Measurements from ENCODE around the gene PUM1.
A peak's percentile ranks its signal among the peaks of the same experiment; 100 is the strongest.

PUM1 gene

GRCh38 chr1:31020007-31020790 is 45.3 kb downstream of the PUM1 start:
- no peak for DNase-seq (ENCODE audit: extremely low spot score)
- CTCF ChIA-PET, result no interaction called here
- no peak for TF ChIP-seq ZNF384 (IDR thresholded peaks at IDR 0.05)
- no peak for TF ChIP-seq HDGF (IDR thresholded peaks at IDR 0.05; ENCODE audit: borderline replicate concordance)
- TF ChIP-seq FOXM1 (IDR thresholded peaks at IDR 0.05; ENCODE audit: borderline replicate concordance), result no peak
- TF ChIP-seq CTBP1 (IDR thresholded peaks at IDR 0.05; ENCODE audit: borderline replicate concordance), result no peak
- no peak for TF ChIP-seq SUZ12 (IDR thresholded peaks at IDR 0.05)
- TF ChIP-seq L3MBTL2 (conservative IDR thresholded peaks at IDR 0.05), result no peak
- no peak for TF ChIP-seq BHLHE40 (IDR thresholded peaks at IDR 0.05; ENCODE audit: borderline replicate concordance)
- no peak for TF ChIP-seq TARDBP (IDR thresholded peaks at IDR 0.05)
- no peak for TF ChIP-seq FOXK2 (IDR thresholded peaks at IDR 0.05)
- TF ChIP-seq FOXA1 (IDR thresholded peaks at IDR 0.05), result no peak
- TF ChIP-seq SP1 (IDR thresholded peaks at IDR 0.05), result no peak
- no peak for TF ChIP-seq LEF1 (IDR thresholded peaks at IDR 0.05; ENCODE audit: borderline replicate concordance)
- TF ChIP-seq PKNOX1 (IDR thresholded peaks at IDR 0.05), result no peak
- no peak for TF ChIP-seq ELF4 (IDR thresholded peaks at IDR 0.05)
- POLR2A ChIA-PET, result no interaction called here

GRCh38 chr1:31019401-31019800 is 46.1 kb downstream of the PUM1 start:
- TF ChIP-seq FOXM1 (IDR thresholded peaks at IDR 0.05; ENCODE audit: borderline replicate concordance), result no peak
- TF ChIP-seq SP1 (IDR thresholded peaks at IDR 0.05), result no peak
- no peak for TF ChIP-seq NFRKB (IDR thresholded peaks at IDR 0.05)
- TF ChIP-seq TARDBP (IDR thresholded peaks at IDR 0.05), result no peak
- no peak for TF ChIP-seq ZNF384 (IDR thresholded peaks at IDR 0.05)
- no peak for TF ChIP-seq ELF4 (IDR thresholded peaks at IDR 0.05)
- no peak for TF ChIP-seq L3MBTL2 (conservative IDR thresholded peaks at IDR 0.05)
- TF ChIP-seq SUZ12 (IDR thresholded peaks at IDR 0.05), result no peak
- TF ChIP-seq CTBP1 (IDR thresholded peaks at IDR 0.05; ENCODE audit: borderline replicate concordance), result no peak
- TF ChIP-seq LEF1 (IDR thresholded peaks at IDR 0.05; ENCODE audit: borderline replicate concordance), result no peak
- TF ChIP-seq HDGF (IDR thresholded peaks at IDR 0.05; ENCODE audit: borderline replicate concordance), result no peak
- TF ChIP-seq FOXA1 (IDR thresholded peaks at IDR 0.05), result no peak
- no peak for TF ChIP-seq ARNT (IDR thresholded peaks at IDR 0.05)
- no peak for DNase-seq (ENCODE audit: extremely low spot score)
- ChIA-PET CTCF (no interaction called here), POLR2A (interaction anchor here (0.9 kb wide), 1 partner anchor 9 kb away, joined by 3 read pairs; no protein-coding TSS in a partner anchor)

GRCh38 chr1:31016868-31017267 is 48.6 kb downstream of the PUM1 start:
- CTCF ChIA-PET, result no interaction called here
- no peak for DNase-seq (ENCODE audit: extremely low spot score)
- TF ChIP-seq LEF1 (IDR thresholded peaks at IDR 0.05; ENCODE audit: borderline replicate concordance), result no peak
- no peak for TF ChIP-seq L3MBTL2 (conservative IDR thresholded peaks at IDR 0.05)
- TF ChIP-seq TARDBP (IDR thresholded peaks at IDR 0.05), result no peak
- no peak for TF ChIP-seq FOXK2 (IDR thresholded peaks at IDR 0.05)
- TF ChIP-seq BHLHE40 (IDR thresholded peaks at IDR 0.05; ENCODE audit: borderline replicate concordance), result no peak
- TF ChIP-seq ZNF384 (IDR thresholded peaks at IDR 0.05), result no peak
- TF ChIP-seq SUZ12 (IDR thresholded peaks at IDR 0.05), result no peak
- TF ChIP-seq CTBP1 (IDR thresholded peaks at IDR 0.05; ENCODE audit: borderline replicate concordance), result no peak
- TF ChIP-seq ELF4 (IDR thresholded peaks at IDR 0.05), result no peak
- no peak for TF ChIP-seq PKNOX1 (IDR thresholded peaks at IDR 0.05)
- no peak for TF ChIP-seq FOXA1 (IDR thresholded peaks at IDR 0.05)
- no peak for TF ChIP-seq SP1 (IDR thresholded peaks at IDR 0.05)
- no peak for TF ChIP-seq FOXM1 (IDR thresholded peaks at IDR 0.05; ENCODE audit: borderline replicate concordance)
- no peak for TF ChIP-seq HDGF (IDR thresholded peaks at IDR 0.05; ENCODE audit: borderline replicate concordance)
- no peak for TF ChIP-seq NFRKB (IDR thresholded peaks at IDR 0.05)
- no peak for TF ChIP-seq ARNT (IDR thresholded peaks at IDR 0.05)
- POLR2A ChIA-PET, result no interaction called here

- CTCF ChIA-PET, result interaction anchor here (0.6 kb wide), 1 partner anchor 28 kb away, joined by 5 read pairs; no protein-coding TSS in a partner anchor
- POLR2A ChIA-PET, result no interaction called here
- DNase-seq (ENCODE audit: extremely low spot score), result no peak
- TF ChIP-seq ZNF384 (IDR thresholded peaks at IDR 0.05) (no peak), CTBP1 (IDR thresholded peaks at IDR 0.05; ENCODE audit: borderline replicate concordance) (no peak), L3MBTL2 (conservative IDR thresholded peaks at IDR 0.05) (no peak), BHLHE40 (IDR thresholded peaks at IDR 0.05; ENCODE audit: borderline replicate concordance) (no peak), PKNOX1 (IDR thresholded peaks at IDR 0.05) (no peak), FOXM1 (IDR thresholded peaks at IDR 0.05; ENCODE audit: borderline replicate concordance) (no peak), NFRKB (IDR thresholded peaks at IDR 0.05) (no peak), LEF1 (IDR thresholded peaks at IDR 0.05; ENCODE audit: borderline replicate concordance) (no peak), FOXA1 (IDR thresholded peaks at IDR 0.05) (no peak), ELF4 (IDR thresholded peaks at IDR 0.05) (no peak), FOXK2 (IDR thresholded peaks at IDR 0.05) (no peak)
Measured at GRCh38 chr1:31013187-31013864, 52.2 kb downstream of the PUM1 start.

- ChIA-PET CTCF (interaction anchor here (0.6 kb wide), 1 partner anchor 292 kb away, joined by 3 read pairs; no protein-coding TSS in a partner anchor), POLR2A (interaction anchor here (1.0 kb wide), 1 partner anchor 14 kb away, joined by 3 read pairs; no protein-coding TSS in a partner anchor)
- no peak for DNase-seq (ENCODE audit: extremely low spot score)
- TF ChIP-seq HDGF (IDR thresholded peaks at IDR 0.05; ENCODE audit: borderline replicate concordance), result no peak
- TF ChIP-seq PKNOX1 (IDR thresholded peaks at IDR 0.05), result peak; percentile 40
Measured at GRCh38 chr1:31012210-31012924, 53.1 kb downstream of the PUM1 start.

All from HEK293T (cell line).